ENCODE results near the gene DRD3.

DRD3 gene

DNA sequence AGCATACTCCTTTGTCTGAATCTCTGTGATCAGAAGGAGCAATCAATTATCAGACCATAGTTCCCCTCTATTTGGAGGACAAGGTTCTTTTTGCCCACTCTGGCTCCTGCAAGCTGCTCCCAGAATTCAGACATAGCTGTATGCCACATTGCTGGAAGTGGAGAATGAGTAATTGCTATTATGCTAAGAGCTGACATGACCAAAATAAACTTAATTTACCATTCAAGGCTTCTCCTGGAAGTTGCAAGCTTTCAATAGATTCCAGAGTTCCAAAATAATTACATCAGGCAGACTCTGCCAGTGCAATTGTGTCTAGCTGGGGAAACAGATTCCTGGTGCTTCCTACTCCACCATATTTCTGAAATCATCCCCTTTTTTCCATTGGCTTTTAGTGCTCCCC, 7.6 kb upstream of the DRD3 start:
- no peaks in the 10 kb centered on the region for H3K27me3 ChIP-seq (ENCODE audit: insufficient read depth, low read depth)
- H4K20me1 ChIP-seq (ENCODE audit: insufficient read depth), result no peaks in the 10 kb centered on the region
- H2AFZ ChIP-seq (ENCODE audit: low read depth), result no peak overlapping the region
- H3K36me3 ChIP-seq (ENCODE audit: insufficient read depth), result no peaks in the 10 kb centered on the region
- no peaks in the 10 kb centered on the region for H3K4me1 ChIP-seq (ENCODE audit: low read depth, poor library complexity, severe bottlenecking)
- TF ChIP-seq, protein P1, sequence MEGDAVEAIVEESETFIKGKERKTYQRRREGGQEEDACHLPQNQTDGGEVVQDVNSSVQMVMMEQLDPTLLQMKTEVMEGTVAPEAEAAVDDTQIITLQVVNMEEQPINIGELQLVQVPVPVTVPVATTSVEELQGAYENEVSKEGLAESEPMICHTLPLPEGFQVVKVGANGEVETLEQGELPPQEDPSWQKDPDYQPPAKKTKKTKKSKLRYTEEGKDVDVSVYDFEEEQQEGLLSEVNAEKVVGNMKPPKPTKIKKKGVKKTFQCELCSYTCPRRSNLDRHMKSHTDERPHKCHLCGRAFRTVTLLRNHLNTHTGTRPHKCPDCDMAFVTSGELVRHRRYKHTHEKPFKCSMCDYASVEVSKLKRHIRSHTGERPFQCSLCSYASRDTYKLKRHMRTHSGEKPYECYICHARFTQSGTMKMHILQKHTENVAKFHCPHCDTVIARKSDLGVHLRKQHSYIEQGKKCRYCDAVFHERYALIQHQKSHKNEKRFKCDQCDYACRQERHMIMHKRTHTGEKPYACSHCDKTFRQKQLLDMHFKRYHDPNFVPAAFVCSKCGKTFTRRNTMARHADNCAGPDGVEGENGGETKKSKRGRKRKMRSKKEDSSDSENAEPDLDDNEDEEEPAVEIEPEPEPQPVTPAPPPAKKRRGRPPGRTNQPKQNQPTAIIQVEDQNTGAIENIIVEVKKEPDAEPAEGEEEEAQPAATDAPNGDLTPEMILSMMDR (conservative IDR thresholded peaks at IDR 0.05; ENCODE audit: low read depth, low read length), result no peak
- no peaks in the 10 kb centered on the region for H3K79me2 ChIP-seq (ENCODE audit: insufficient read depth, low read depth)
- H3K9ac ChIP-seq, result no peak overlapping the region
- H3K4me3 ChIP-seq (IDR thresholded peaks at IDR 0.05; ENCODE audit: insufficient read depth, low read depth, low read length), result no peak overlapping the region
- H3K4me2 ChIP-seq, result no peak overlapping the region
- H3K27ac ChIP-seq, result no peak overlapping the region

DNA sequence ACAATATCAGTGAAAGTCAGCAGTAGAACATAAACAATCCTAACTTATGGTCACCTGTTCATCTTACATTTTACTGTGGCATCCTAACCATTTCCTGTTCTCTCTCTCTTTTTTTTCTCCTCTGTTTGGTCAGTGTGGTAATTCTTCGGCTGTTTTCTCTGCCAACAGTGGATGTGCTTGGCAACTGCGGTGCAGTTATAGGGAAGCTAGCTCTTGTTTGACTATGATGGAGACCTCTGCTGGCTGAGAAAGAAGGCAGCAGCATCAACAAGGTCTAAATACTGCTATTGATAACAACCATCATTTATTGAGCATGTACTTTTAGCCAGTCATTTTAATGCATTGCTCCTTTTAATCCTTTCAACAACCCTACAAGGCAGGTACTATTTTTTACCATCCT, 723 bp upstream of the DRD3 start:
- Histone ChIP-seq H3K79me2 (ENCODE audit: insufficient read depth, low read depth) (no peaks in the 10 kb centered on the region), H3K4me1 (ENCODE audit: low read depth, poor library complexity, severe bottlenecking) (no peaks in the 10 kb centered on the region), H3K27me3 (ENCODE audit: insufficient read depth, low read depth) (no peaks in the 10 kb centered on the region), H3K27ac (no peak overlapping the region), H3K4me3 (IDR thresholded peaks at IDR 0.05; ENCODE audit: insufficient read depth, low read depth, low read length) (no peak overlapping the region), H4K20me1 (ENCODE audit: insufficient read depth) (no peaks in the 10 kb centered on the region), H3K4me2 (no peak overlapping the region), H2AFZ (ENCODE audit: low read depth) (no peak overlapping the region), H3K9ac (no peak overlapping the region), H3K36me3 (ENCODE audit: insufficient read depth) (no peaks in the 10 kb centered on the region)
- TF ChIP-seq, protein P1 (conservative IDR thresholded peaks at IDR 0.05; ENCODE audit: low read depth, low read length), result no peak; the same call in 1 of the 2 replicates

DNA sequence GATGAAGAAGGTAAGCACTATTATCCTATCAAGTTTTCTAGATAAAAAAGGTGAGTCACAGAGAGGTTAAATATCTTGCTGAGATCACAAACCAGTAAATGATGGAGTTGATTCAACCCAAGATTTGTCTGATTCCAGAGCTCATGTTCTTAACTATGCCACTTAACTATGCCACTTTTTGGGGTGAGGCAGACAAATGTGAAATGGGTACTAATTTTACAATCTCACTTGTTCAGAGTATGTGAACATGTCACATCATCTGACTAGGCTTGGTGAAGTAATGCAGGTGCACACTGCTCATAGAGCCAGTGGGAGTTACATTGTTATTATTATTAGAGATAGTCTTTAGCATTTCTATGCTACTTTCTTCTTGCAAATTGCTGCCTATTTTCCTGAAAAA, 2.0 kb downstream of the DRD3 start:
- no peaks in the 10 kb centered on the region for H3K36me3 ChIP-seq (ENCODE audit: insufficient read depth)
- no peak overlapping the region for H3K4me3 ChIP-seq (IDR thresholded peaks at IDR 0.05; ENCODE audit: insufficient read depth, low read depth, low read length)
- H3K79me2 ChIP-seq (ENCODE audit: insufficient read depth, low read depth), result no peaks in the 10 kb centered on the region
- H3K4me1 ChIP-seq (ENCODE audit: low read depth, poor library complexity, severe bottlenecking), result no peaks in the 10 kb centered on the region
- H4K20me1 ChIP-seq (ENCODE audit: insufficient read depth), result no peaks in the 10 kb centered on the region
- H3K27ac ChIP-seq, result no peak overlapping the region
- H3K4me2 ChIP-seq, result no peak overlapping the region
- TF ChIP-seq, protein P1 (conservative IDR thresholded peaks at IDR 0.05; ENCODE audit: low read depth, low read length), result no peak
- no peak overlapping the region for H3K9ac ChIP-seq
- H2AFZ ChIP-seq (ENCODE audit: low read depth), result no peak overlapping the region
- no peaks in the 10 kb centered on the region for H3K27me3 ChIP-seq (ENCODE audit: insufficient read depth, low read depth)

DNA sequence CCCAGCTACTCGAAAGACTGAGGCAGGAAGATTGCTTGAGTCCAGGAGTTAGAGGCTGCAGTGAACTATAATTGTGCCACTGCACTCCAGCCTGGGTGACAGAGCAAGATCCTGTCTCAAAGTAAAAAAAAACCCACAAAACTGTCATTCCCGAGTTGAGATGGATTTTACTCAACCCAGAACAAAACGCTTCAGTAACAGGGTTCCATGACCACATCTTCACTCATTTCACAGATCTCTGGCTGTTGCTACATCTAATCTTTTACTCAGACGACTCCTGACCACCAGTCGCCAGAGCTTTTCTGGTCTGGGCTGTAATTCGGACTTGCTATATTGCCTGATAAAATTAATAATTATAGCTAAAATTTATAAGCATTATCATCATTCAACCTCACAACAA, 2.4 kb downstream of the DRD3 start:
- Histone ChIP-seq H3K4me3 (IDR thresholded peaks at IDR 0.05; ENCODE audit: insufficient read depth, low read depth, low read length) (no peak overlapping the region), H3K27me3 (ENCODE audit: insufficient read depth, low read depth) (no peaks in the 10 kb centered on the region), H4K20me1 (ENCODE audit: insufficient read depth) (no peaks in the 10 kb centered on the region), H3K4me2 (no peak overlapping the region), H3K36me3 (ENCODE audit: insufficient read depth) (no peaks in the 10 kb centered on the region), H3K27ac (no peak overlapping the region), H2AFZ (ENCODE audit: low read depth) (no peak overlapping the region), H3K9ac (no peak overlapping the region), H3K79me2 (ENCODE audit: insufficient read depth, low read depth) (no peaks in the 10 kb centered on the region), H3K4me1 (ENCODE audit: low read depth, poor library complexity, severe bottlenecking) (no peaks in the 10 kb centered on the region)
- TF ChIP-seq, protein P1 (conservative IDR thresholded peaks at IDR 0.05; ENCODE audit: low read depth, low read length), result no peak

Data from KMS-11 (cell line).